Nephron (organoid): Measurements from ENCODE around the gene PTGER1.
A peak's percentile ranks its signal among the peaks of the same experiment; 100 is the strongest.

Experiments
- H3K27ac Mint-ChIP-seq, 3 experiments: 2 replicates each; pipeline ENCODE4 v1.8.0; 2020; ENCODE audit warnings: mixed read lengths in 3 of 3, mild to moderate bottlenecking in 2 of 3, moderate library complexity in 1 of 3
- H3K27me3 Mint-ChIP-seq: 2 replicates; pipeline ENCODE4 v1.8.0; 2021; ENCODE audit warnings: low read depth, mild to moderate bottlenecking, moderate library complexity, mixed read lengths
- H3K36me3 Mint-ChIP-seq: 2 replicates; pipeline ENCODE4 v1.8.0; 2020; ENCODE audit warnings: low read depth, mixed read lengths
- H3K4me1 Mint-ChIP-seq: 2 replicates; pipeline ENCODE4 v1.8.0; 2020; ENCODE audit warnings: mixed read lengths
- H3K4me3 Mint-ChIP-seq, 3 experiments: 2 replicates each; pipeline ENCODE4 v1.8.0; 2020; ENCODE audit warnings: mild to moderate bottlenecking in 3 of 3, mixed read lengths in 3 of 3, moderate library complexity in 2 of 3
- H3K9me3 Mint-ChIP-seq: 2 replicates; pipeline ENCODE4 v1.8.0; 2020; ENCODE audit warnings: mixed read lengths
- TF ChIP-seq, protein P1 (sequence below), 3 experiments: fragments of 200-600 bp; sonication (generic); IDR thresholded peaks; one replicate each; pipeline ENCODE4 v1.5.0; 2021; ENCODE audit warnings: antibody characterized with exemption in 3 of 3; ENCODE audit not compliant: unreplicated experiment in 3 of 3

PTGER1 gene

DNA sequence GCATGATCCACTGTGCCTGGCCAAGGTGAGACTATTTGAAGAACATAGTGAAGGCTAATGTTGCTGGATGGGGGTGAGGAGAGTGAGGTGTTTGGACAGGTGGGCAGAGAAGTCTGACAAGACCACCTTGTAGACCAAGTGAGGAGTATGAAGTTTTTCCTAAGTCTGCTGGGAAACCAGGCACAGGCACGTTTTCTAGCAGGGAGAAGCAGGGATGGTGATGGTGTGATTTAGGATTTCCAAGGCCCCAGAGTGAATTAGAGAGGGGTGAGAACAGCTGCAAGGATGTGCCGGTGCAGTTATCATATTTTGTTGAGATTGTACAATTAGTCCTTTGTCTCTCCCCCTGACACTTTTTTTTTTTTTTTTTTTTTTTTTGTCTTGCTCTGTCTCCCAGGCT is 47.7 kb downstream of the PTGER1 start:
- TF ChIP-seq, protein P1, sequence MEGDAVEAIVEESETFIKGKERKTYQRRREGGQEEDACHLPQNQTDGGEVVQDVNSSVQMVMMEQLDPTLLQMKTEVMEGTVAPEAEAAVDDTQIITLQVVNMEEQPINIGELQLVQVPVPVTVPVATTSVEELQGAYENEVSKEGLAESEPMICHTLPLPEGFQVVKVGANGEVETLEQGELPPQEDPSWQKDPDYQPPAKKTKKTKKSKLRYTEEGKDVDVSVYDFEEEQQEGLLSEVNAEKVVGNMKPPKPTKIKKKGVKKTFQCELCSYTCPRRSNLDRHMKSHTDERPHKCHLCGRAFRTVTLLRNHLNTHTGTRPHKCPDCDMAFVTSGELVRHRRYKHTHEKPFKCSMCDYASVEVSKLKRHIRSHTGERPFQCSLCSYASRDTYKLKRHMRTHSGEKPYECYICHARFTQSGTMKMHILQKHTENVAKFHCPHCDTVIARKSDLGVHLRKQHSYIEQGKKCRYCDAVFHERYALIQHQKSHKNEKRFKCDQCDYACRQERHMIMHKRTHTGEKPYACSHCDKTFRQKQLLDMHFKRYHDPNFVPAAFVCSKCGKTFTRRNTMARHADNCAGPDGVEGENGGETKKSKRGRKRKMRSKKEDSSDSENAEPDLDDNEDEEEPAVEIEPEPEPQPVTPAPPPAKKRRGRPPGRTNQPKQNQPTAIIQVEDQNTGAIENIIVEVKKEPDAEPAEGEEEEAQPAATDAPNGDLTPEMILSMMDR (IDR thresholded peaks at IDR 0.05; ENCODE audit: unreplicated experiment in 3 of 3) = no peak
- Mint-ChIP-seq H3K27ac (peak overlapping the region in 1 of 3 experiments; percentile 6), H3K4me1 (peaks cover 1% of the 10 kb centered on the region), H3K36me3 (no peaks in the 10 kb centered on the region), H3K9me3 (no peaks in the 10 kb centered on the region), H3K27me3 (peaks cover 13% of the 10 kb centered on the region), H3K4me3 (peak overlapping the region in 1 of 3 experiments; percentile 10)

DNA sequence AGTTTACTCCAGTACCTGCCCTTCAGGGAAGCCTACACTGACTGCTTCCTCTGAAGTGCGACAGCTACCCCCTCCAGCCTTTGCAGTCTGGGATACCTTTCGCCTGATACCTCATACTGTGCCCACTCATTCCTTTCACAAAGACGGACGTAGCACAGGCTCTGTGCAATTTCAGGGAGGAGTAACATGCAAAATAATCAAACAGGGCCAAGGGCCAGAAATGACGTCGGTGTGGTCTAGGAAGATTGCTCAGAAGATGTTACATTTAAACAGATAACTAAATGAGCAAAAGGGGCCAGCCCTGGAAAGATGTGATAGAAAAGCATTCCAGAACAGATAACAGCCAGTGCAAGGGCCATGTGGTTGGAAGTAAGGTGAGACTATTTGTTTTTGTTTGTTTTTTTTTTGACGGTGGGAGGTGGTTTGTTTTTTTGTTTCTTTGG is 49.4 kb downstream of the PTGER1 start:
- Mint-ChIP-seq H3K27me3 (peaks cover 8% of the 10 kb centered on the region), H3K9me3 (no peaks in the 10 kb centered on the region), H3K36me3 (no peaks in the 10 kb centered on the region), H3K27ac (peak overlapping the region in 2 of 3 experiments; percentile 7 to 54), H3K4me1 (no peaks in the 10 kb centered on the region), H3K4me3 (peak overlapping the region in 1 of 3 experiments; percentile 1)
- TF ChIP-seq, protein P1 (IDR thresholded peaks at IDR 0.05; ENCODE audit: unreplicated experiment in 3 of 3) = no peak
